HG02870 (cell line): Measurements from ENCODE around the gene SLC17A9.
A peak's percentile ranks its signal among the peaks of the same experiment; 100 is the strongest.
"Not testable (repeated sequence)": the region's sequence is repeated elsewhere in the genome, so short reads cannot be mapped to it uniquely, and the experiment has no call there.

Experiments used
- ATAC-seq: cut with Tn5 transposase; IDR thresholded peaks from one replicate; pipeline ENCODE4 v1.9.1; 2021; ENCODE audit warnings: mild to moderate bottlenecking, moderate library complexity; ENCODE audit not compliant: unreplicated experiment

Gene SLC17A9

DNA sequence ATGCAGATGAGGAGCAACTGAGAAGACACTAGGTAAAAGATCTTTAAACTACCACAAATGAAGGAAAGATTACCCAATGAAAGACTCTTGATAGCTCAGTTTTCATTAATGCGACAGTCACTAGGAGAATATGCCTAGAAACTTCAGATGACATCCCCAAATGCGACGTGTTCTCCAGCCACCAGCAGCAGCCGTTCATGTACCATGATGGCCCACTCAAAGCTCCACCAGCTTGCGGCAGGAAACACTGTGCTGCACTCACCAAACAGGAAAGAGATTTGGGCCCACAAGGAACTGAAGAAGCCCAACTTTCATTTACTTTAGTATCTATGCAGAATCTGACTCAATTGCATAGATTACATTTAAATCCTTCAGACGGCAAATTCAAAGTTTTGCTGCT is 33.7 kb upstream of the SLC17A9 start:
- ATAC-seq = peak; percentile 54

DNA sequence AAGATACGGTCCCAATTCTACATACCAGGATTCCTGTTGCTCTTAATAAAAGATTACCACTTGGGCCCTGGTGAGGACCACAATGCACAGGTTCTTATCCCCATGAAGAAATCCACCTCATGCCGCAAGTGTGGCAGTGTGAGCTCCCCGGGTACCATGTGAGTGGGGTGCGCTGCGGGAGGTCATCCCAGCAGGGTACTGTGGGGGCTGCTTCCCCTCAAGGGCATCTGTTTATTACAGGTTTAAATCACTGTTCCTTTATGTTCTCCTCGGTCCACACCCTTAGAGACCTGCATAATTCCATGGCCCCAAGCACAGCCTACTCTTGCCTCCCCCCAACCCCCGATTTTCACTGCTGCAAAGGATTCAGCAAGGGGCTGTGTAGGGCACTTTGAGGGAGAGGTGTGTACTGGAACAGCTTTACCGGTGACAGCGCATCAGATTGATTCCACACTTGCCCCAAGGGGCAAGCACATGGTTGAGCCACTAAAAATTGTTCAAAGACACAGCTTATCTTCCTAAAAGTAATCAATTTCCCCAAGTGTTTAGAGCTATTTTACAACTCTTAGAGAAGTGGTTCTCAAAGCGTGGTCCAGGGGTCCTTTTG is 32.4 kb upstream of the SLC17A9 start:
- ATAC-seq = no peak

DNA sequence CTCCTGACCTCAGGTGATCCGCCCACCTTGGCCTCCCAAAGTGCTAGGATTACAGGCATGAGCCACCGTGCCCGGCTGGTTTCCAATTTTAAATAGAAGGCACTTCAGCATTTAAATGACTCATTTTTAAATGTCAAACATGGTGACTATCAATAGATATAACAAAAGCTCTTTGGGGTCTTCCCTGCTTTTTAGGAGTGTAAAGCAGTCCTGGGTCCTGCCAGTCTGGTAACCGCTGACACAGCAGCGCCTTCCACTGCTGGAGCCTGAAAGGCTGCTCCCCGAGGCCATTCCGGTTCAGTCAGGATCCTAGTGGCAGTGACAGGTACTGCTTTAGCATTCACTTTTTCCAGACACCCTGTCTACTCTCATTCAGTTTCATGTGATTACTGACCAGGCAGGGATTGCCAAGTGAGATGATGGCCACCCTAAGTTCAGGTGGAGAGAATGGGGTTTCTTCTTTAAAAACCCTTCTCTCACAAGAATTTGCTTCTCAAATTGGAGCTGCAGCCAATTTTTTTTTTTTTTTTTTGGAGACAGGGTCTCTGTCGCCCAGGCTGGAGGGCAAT is 31.3 kb upstream of the SLC17A9 start:
- ATAC-seq = no peak

DNA sequence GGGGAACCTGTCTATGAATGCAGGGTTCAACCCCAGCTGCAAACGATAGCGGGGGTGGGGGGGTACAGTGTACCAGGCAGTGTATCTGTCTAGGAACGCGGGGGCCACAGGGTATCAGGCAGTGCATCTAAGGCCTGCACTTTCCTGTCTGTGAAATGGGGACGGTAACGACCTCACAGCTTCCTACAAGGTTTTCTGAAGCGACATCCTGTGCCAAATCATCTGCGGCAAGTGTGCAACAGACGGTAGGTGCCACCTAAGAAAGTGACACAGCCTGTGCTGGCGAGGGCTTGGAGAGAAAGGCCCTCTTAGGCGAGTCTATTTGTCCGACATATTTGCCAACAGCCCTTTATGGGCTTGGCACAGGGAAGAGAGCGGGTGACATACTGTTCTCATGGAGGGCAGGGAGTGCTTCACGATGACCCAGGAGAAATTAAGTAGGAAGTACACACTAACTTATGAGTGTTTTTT is 30.0 kb upstream of the SLC17A9 start:
- no peak for ATAC-seq

DNA sequence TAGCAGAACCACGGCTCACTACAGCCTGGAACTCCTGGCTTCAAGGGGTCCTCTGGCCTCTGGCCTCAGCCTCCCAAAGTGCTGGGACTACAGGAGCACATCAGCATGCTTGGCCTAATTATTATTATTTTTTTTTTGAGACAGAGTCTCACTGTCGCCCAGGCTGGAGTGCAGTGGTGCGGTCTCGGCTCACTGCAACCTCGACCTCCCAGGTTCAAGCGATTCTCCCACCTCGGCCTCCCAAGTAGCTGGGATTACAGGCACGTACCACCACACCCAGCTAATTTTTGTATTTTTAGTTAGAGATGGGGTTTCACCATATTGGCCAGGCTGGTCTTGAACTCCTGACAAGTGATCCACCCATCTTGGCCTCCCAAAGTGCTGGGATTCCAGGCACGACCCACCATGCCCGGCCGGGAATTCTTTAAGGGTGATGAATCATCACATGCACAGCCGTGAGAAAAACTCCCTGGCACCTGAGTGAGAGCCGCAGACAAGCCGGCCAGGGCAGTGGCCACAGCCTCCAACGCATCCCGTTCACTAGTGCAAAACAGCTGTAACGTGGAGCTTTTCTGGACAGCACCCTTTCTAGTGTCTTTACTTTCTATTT is 29.3 kb upstream of the SLC17A9 start:
- ATAC-seq = not testable (repeated sequence)

DNA sequence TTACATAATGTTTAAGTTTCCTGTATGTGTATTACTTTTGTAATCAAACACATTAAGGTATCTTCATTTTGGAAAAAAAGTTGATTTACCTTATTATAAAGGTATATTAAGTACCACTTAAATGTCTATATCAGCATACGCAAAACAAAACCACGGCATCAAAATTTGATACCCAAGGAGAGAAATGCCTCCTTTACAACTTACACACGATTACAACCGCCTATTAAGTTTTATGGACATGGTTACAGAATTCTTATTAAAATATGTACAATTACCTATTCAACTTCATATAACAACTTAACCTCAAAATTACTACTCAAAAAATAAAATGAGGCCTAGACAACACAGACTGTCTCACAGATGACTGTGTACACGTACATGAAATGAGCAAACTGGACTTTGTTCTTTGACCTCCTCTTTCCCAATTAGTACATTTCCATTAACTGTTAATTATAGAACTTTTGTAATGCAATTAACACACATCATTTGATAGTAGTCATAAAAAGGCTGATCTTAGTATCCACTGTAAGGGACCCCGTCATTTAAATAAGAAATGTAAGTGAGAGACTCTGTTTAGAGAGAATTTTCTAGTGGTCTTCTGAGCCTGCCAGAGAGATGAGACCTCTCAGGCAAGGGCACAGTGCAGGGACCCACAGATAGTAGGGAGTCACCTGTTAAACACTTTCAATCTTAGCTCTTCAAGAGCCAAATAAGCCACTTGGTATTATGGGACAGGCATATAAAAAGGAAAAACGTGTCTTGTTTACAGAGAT is 28.7 kb upstream of the SLC17A9 start:
- ATAC-seq = no peak

DNA sequence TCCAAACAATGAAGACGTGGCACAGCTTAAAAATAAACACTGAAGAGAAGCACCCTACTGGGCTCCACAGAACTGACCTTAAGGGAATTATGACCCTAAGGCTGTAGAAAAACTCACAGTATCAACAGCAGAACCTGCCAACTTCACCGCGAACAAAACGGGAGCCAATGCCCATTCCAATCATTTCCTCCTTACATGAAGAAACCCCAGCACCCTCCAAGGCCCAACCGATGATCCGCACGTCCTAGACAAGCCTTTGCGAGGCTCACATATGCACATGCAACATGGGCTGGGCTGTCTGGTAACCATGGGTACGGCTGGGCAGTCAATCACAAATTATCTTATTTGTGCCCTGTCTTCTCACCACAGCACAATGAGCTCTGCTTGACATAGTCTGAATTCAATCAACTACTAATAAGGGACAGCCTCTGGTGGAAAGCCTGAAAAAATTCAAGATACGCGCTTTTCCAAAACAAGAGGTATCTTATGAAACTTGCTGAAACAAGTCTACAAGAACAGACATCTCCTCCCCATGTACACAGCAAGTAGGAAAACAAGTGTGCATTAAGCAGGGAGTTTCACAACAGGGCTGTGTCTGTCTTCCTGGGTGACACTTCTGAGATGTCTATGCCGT is 27.9 kb upstream of the SLC17A9 start:
- ATAC-seq = no peak

DNA sequence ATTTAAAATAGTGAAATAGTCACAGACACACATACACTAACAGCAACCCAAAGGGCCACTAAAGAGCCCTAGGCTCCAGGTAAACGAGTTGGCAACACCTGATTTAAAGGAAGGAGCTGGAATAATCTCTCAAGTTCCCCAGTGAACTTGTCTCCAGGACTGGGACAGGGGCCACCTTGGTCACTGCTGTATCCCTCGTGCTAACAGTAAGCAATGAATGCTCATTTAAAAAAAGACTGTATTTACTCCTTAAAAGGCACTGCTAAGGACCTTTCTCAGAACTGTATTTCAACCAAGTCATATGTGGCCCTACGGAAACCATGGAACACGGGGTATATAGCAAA is 27.5 kb upstream of the SLC17A9 start:
- no peak for ATAC-seq

DNA sequence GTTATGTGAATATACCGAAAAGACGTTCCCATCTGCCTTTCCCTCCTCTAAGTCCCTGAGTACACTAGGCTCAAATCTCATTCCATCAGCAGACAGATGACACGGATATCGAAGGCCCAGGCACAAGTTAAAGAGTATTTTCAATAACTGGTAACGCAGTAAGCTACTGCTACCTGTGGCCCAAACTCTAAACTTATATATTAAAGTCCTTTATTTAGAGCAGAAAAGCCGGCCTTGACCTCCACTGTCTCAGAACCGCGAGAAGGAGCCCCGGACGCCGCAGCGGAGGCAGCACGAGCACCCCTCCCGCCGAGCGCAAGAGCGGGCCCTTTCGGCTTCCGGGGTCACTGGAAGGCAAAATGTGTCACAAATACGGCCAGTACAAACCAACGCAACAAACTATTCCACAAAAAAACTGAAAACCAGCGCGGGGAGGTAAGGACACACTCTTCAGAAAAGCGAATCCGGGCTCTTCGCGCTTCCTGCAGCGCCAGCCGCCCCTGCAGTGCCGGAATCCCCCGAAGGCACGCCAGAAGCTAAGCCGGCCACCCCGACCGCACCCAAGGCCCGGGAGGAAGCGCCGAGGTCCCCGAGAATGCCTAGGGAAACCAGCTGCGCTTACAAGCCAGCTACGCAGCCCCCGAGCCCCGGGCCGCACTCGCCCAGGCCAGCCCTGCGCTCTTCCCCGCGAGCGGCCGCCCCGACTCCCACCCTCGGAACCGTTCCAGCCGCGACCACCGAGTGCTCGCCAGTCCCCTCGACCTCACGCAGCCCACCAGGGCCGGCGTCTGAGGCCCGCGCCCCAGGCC is 26.9 kb upstream of the SLC17A9 start:
- ATAC-seq = peak; percentile 19

DNA sequence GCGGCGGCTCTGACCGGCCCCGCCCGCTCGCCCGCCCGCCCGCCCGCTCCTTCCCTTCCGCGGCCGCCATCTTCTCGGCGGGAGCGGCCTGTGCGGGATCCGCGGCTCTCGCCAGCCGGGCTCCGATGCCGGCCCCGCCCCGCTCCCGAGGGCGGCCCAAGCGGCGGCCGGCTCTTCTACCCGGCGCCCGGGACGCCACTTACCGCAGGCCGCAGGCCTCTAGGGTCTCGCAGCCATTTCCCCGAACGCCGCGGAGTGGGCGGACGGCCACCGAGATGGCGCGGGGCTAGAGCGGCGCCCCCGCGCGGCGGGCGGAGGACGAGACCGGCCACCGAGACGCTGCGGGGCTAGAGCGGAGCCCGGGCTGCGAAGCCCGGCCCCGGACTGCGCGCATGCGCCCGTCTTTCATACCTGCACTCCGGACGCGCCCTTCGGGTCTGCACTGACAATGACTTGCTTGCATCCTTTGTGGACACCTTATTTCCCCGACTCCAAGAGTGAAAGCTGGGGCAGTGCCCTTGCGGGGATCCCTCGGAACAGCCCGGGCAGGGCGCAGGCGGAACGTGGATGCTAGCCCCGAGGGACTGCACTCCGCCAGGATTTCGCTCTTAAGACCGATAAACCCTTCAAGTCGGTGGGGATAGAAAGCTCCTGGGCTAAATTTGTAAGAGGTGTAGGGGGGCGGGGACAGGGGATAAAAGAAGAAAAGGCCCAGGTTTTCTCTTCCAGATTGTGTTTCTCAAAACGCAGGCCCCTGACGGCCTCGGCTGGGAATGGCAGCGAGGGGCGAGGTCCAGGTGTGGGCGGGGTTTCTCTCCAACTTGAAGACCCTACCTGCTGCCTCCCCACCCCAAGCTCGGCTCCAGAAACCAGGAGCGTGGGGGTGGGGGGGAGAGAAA is 26.0 kb upstream of the SLC17A9 start, which contains the start of gene DIDO1:
TSS of gene DIDO1 (minus strand) at position 277 of the 899 bp plus-strand sequence.
- peak; percentile 67 for ATAC-seq

DNA sequence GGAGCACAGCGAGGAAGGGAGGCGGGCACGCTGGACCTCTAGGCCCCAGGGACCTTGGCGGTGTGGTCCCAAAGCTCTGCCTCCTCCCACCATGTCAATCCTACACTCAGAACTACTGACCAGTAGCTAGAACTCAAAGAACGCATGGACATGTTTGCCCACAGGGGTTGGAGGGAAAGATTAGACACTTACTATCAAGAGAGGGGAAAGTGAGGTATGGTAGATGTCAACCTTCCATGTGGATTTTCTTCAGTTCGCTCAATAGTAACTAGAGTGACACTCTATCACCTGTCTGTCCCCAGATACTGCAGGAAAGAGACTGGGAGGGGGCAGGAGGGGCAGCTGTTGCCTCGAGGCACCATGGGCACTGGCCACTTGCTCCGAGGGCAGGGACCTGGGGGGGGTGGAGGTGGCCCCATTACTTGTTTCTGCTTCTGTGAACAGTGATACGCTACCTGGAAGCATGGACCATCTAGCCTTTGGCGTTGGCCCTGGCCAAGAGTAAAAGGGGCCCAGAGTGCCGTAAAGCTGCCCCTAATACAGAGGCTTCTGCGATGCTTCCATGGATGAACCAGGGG is 25.3 kb upstream of the SLC17A9 start:
- no peak for ATAC-seq

DNA sequence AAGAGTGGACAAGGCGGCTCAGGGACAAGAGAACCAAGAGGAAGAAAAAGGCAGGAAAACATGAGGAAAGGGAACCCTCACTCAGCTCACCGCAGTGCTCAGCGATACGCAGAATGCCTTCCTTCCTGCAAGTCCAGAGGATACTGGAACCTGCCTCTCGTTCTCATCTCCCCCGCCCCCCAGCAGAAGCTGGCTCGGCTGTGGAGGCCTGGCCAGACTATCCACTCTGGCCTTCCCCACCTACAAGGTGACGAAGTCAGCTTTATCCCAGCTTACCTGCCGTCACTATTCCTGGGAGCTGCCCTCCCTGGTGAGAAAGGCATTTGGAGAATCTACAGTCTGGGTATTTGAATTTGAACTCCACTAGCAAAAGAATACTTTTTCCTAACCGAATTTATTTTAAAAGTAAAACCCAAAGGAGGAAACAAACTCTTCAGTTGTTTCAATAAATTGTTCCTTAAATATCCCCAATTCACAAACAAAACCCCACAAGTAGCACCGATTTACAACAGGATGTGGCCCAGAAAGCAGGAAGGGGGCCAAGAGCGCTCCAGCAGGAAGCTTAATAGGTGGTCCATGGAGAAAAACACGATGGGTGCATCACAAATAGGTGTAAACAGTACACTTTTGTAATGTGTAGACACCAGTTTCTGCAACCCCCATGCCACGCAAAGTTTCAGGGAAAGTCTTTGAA is 24.1 kb upstream of the SLC17A9 start:
- no peak for ATAC-seq

DNA sequence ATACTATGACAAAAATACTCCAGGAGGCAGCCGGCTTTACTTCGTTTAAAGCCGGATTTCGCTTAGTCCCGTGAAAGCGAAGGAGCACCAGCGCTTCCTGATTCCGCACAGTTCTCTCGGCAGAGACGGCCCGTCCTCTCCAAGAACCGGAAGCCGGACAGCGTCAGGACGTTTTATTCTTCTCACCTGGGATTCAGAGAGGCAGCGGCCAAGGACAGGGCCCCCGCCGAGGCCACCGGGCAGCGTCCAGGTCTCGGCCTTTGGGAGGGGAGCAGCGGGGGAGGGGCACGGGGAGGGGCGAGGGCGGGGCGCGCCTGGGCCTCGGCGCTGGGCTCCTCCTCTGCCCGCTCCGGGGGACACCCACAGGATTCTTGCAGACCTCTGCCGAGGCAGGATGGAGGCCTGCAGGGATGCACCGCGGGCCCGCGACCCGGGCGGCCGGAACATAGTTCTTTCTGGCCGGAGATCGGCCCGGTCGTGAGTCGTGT is 23.4 kb upstream of the SLC17A9 start:
- no peak for ATAC-seq

DNA sequence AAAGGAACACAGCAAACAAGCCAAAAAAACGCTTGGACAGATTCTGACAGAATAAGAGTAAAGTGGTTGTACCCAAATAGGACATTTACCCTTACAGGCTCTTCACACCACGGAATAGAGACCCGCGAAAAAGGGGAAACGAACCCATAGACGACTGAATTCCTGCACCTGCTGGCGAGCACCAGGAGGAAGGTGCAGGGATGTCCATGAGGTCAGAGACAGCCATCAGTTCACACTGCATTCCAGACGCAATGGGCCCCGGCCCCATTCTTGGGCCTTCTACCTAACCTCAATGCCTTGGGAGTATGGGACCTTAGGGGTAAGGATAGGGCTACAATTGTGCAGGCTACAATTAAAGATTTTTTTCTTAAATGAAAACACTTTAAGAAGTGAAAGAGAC is 21.0 kb upstream of the SLC17A9 start:
- ATAC-seq = no peak

DNA sequence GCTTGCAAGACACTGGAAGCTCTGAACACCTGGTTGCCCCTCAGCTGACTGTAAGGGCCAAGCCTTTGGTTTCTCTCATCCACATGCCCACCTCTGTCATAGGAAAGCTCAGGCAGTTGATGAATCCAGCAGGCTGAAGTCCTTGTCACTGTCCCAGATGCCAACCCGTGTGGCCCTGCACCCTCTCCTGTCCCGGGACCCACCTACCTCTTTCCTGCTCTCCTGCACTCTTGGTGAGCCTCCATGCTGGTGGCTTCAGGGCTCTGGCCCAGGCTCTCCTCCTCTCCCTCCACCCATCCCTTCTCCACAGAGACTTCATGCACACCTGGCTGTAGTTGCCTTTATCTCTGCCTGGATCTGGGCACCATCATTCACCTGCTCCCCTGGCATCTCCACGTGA is 18.5 kb upstream of the SLC17A9 start:
- no peak for ATAC-seq

DNA sequence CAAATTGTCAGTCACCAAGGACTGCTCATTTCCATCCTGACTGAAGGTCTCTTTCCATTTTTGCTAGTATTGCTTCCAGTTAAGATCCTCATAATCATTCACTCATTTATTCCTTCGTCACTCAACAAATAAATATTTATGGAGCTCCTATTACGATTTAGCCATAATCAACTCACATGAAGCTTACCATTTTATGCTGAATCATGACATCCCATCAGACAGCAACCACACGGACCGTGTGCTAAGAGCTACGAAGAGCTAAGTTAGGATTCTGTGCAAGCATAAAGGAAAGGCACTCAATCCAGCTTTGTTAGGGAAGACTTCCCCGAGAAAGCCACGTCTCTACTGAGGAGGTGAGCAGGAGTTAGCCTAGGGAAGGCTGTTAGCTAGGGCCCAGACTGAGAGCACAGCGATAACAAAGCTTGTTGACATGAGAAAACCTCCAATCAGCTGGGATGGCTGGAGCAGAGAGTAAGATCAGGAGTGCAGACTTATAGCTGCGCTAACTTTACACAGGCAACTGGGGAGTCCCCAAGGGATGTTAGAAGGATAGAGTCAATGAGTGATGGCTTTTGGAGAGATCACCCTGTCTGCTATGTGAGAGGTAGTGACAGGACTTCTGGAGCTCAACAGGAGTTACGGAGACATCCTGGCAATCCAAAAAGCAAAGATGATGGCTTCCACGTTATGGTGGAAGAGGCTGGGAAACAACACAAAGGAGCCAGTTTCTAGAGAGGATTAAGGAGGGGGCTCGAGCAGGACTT is 17.1 kb upstream of the SLC17A9 start:
- ATAC-seq = no peak

DNA sequence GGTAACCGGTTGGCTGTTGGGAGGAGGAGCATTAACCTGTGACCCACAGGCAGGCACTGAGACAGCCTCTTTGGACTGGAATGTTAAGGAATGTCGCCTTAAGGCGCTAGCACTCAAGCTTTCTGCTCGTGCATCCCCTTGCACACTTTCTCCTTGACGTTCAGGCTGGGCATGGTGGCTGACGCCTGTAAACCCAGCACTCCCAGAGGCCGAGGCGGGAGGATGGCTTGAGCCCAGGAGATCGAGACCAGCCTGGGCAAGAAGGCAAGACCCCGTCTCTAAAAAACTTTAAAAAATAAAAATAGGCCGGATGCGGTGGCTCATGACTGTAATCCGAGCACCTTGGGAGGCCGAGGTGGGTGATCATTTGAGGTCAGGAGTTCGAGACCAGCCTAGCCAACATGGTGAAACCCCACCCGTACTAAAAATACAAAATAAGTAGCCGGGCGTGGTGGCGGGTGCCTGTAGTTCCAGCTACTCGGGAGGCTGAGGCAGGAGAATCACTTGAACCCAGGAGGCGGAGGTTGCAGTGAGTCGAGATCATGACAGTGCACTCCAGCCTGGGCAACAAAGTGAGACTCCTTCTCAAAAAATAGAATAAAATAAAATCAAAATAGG is 16.4 kb upstream of the SLC17A9 start:
- no peak for ATAC-seq
